HCT116 (cell line): ENCODE measurements around the gene TBRG4. TPM values are rescaled to one million over a fixed set of nuclear protein-coding genes. Genes with fewer than 3 reads are reported as not detected.

ENCODE experiments used
- ATAC-seq: fragments of 200-7000 bp; cut with Tn5 transposase; 2 replicates; pipeline ENCODE4 v1.9.1; 2020; ENCODE audit warnings: mild to moderate bottlenecking, moderate library complexity
- BruUV-seq: library from RNA; stranded (reverse); fragments of 400-500 nt; replicated peaks from 2 replicates; lab custom pipeline; 2021; lab: Mats Ljungman, UMichigan
- CTCF ChIA-PET: fragments of 300-600 bp; sonication (Branson Sonifier 250); formaldehyde crosslinking; loops from one replicate; lab custom pipeline; 2021; ENCODE audit warnings: antibody characterized with exemption; lab: Charles Lee
- POLR2A ChIA-PET: fragments of 300-600, 350-600 bp; sonication (Branson Sonifier 250); formaldehyde crosslinking; loops from one replicate; lab custom pipeline; 2021; ENCODE audit warnings: antibody characterized with exemption; lab: Charles Lee
- RAD21 ChIA-PET, 2 experiments: fragments of 300-600 bp; sonication (Branson Sonifier 250); formaldehyde crosslinking; loops; one replicate each; lab custom pipeline; 2023; ENCODE audit warnings: low total read pairs in 2 of 2; ENCODE audit not compliant: uncharacterized antibody in 2 of 2, unreplicated experiment in 2 of 2, low non-redundant PET in 1 of 2; lab: Charles Lee
- DNase-seq: peaks from one replicate; pipeline ENCODE4 v3.0.0-alpha.2; 2010; ENCODE audit warnings: low read depth, low spot score
- H2AFZ ChIP-seq: fragments of 200-600 bp; shearing (Covaris generic), sonication (generic); 2 replicates; pipeline ENCODE4 v1.6.1; 2017; ENCODE audit warnings: low read depth, mixed run types, mixed read lengths, antibody characterized with exemption, low read length; ENCODE audit not compliant: poor library complexity, severe bottlenecking
- H3K27ac ChIP-seq: 2 replicates; pipeline ENCODE4 v1.5.1; 2012; ENCODE audit warnings: low read depth, low read length
- H3K27me3 ChIP-seq: fragments of 200-600 bp; sonication (generic); 2 replicates; pipeline ENCODE4 v1.6.1; 2016; ENCODE audit warnings: mixed run types, low read length, mixed read lengths; ENCODE audit not compliant: insufficient read depth
- H3K36me3 ChIP-seq, 2 experiments: fragments of 200-500 bp in 1 of 2; fragments of 200-600 bp in 1 of 2; sonication (Bioruptor generic) in 1 of 2; sonication (generic) in 1 of 2; 2 replicates each; pipeline versions ENCODE4 v1.5.1 to v1.6.1; 2014 to 2016; ENCODE audit warnings: low read length in 2 of 2, inconsistent platforms in 1 of 2, mixed read lengths in 1 of 2, mixed run types in 1 of 2; ENCODE audit not compliant: insufficient read depth in 2 of 2, control insufficient read depth in 1 of 2
- H3K4me1 ChIP-seq, 2 experiments: fragments of 200-600 bp in 1 of 2; sonication (generic) in 1 of 2; 2 replicates each; pipeline versions ENCODE4 v1.5.1 to v1.6.1; 2012 to 2017; ENCODE audit warnings: low read length in 2 of 2, inconsistent platforms in 1 of 2, mild to moderate bottlenecking in 1 of 2, mixed read lengths in 1 of 2, mixed run types in 1 of 2, moderate library complexity in 1 of 2; ENCODE audit not compliant: insufficient read depth in 2 of 2, control insufficient read depth in 1 of 2
- H3K4me2 ChIP-seq: fragments of 200-600 bp; sonication (generic); 2 replicates; pipeline ENCODE4 v1.6.1; 2017; ENCODE audit warnings: mixed run types, low read length, mixed read lengths
- H3K4me3 ChIP-seq, 2 experiments: fragments of 200-600 bp in 1 of 2; sonication (generic) in 1 of 2; replicated peaks in 1 of 2; 2 replicates each; pipeline ENCODE4 v1.5.1; 2011 to 2016; ENCODE audit warnings: low read length in 2 of 2, control low read depth in 1 of 2, low read depth in 1 of 2, mild to moderate bottlenecking in 1 of 2, mixed read lengths in 1 of 2, mixed run types in 1 of 2
- H3K79me2 ChIP-seq: fragments of 200-600 bp; sonication (generic); 2 replicates; pipeline ENCODE4 v1.6.1; 2017; ENCODE audit warnings: mild to moderate bottlenecking, mixed run types, low read length, moderate library complexity, mixed read lengths; ENCODE audit not compliant: insufficient read depth
- H3K9ac ChIP-seq: fragments of 200-600 bp; sonication (generic); 2 replicates; pipeline ENCODE4 v1.6.1; 2016; ENCODE audit warnings: low read length, mixed read lengths
- H3K9me2 ChIP-seq: fragments of 200-600 bp; sonication (generic), shearing (Covaris generic); 2 replicates; pipeline ENCODE4 v1.6.1; 2017; ENCODE audit warnings: mixed run types, mild to moderate bottlenecking, moderate library complexity; ENCODE audit not compliant: insufficient read depth
- H3K9me3 ChIP-seq, 2 experiments: fragments of 200-500 bp in 1 of 2; fragments of 200-600 bp in 1 of 2; sonication (Bioruptor generic) in 1 of 2; sonication (generic) in 1 of 2; 2 replicates each; pipeline ENCODE4 v1.6.1; 2014 to 2017; ENCODE audit warnings: low read length in 2 of 2, mixed read lengths in 2 of 2, inconsistent platforms in 1 of 2, low read depth in 1 of 2, mild to moderate bottlenecking in 1 of 2, mixed run types in 1 of 2, moderate library complexity in 1 of 2; ENCODE audit not compliant: control insufficient read depth in 1 of 2, insufficient read depth in 1 of 2
- H4K20me1 ChIP-seq: fragments of 200-600 bp; sonication (generic), shearing (Covaris generic); 2 replicates; pipeline ENCODE4 v1.6.1; 2017; ENCODE audit warnings: mixed run types, mild to moderate bottlenecking, moderate library complexity; ENCODE audit not compliant: insufficient read depth
- ATF3 ChIP-seq: IDR thresholded peaks from 2 replicates; pipeline ENCODE4 v1.6.1; 2012
- CBX3 ChIP-seq: IDR thresholded peaks from 2 replicates; pipeline ENCODE4 v1.6.1; 2012; ENCODE audit warnings: low read depth
- CEBPB ChIP-seq: IDR thresholded peaks from 2 replicates; pipeline ENCODE4 v1.6.1; 2012; ENCODE audit warnings: low read depth
- EGR1 ChIP-seq: IDR thresholded peaks from 2 replicates; pipeline ENCODE4 v1.6.1; 2012; ENCODE audit warnings: low read depth
- EZH2 ChIP-seq: fragments of 200-600 bp; sonication (generic); IDR thresholded peaks from 2 replicates; pipeline ENCODE4 v1.6.1; 2017; ENCODE audit warnings: antibody characterized with exemption, mixed run types
- POLR2A ChIP-seq: IDR thresholded peaks from 2 replicates; pipeline ENCODE4 v1.7.0; 2011; ENCODE audit warnings: borderline replicate concordance; ENCODE audit not compliant: insufficient read depth, insufficient read length; ENCODE audit errors: extremely low read depth
- POLR2AphosphoS5 ChIP-seq: IDR thresholded peaks from 2 replicates; pipeline ENCODE4 v1.6.1; 2011; ENCODE audit warnings: mild to moderate bottlenecking, low read depth, low read length, moderate library complexity
- REST ChIP-seq: IDR thresholded peaks from 2 replicates; pipeline ENCODE4 v1.6.1; 2012; ENCODE audit warnings: low read depth
- SRF ChIP-seq: IDR thresholded peaks from 2 replicates; pipeline ENCODE4 v1.6.1; 2012; ENCODE audit warnings: low read depth
- TCF7L2 ChIP-seq: IDR thresholded peaks from 2 replicates; pipeline ENCODE4 v1.7.0; 2011; ENCODE audit warnings: borderline replicate concordance, inconsistent platforms; ENCODE audit not compliant: insufficient read depth, insufficient read length; ENCODE audit errors: extremely low read depth
- YY1 ChIP-seq: IDR thresholded peaks from 2 replicates; pipeline ENCODE4 v1.6.1; 2011; ENCODE audit warnings: low read length, low read depth, moderate library complexity, mild to moderate bottlenecking; ENCODE audit not compliant: insufficient replicate concordance; ENCODE audit errors: extremely low read depth
- ZNF274 ChIP-seq: fragments of 200-500 bp; sonication (Bioruptor generic); IDR thresholded peaks from 2 replicates; pipeline ENCODE4 v1.6.1; 2014; ENCODE audit warnings: mild to moderate bottlenecking, low read depth, low read length, inconsistent platforms
- intact Hi-C: fragments of 100-400 bp; cut with micrococcal nuclease; formaldehyde crosslinking; loops from 2 replicates; pipeline ENCODE4 v1.10.0; 2022
- total RNA-seq: library from RNA; stranded (reverse); gene quantifications from one replicate; pipeline ENCODE4 v1.2.1, GENCODE V29; 2021; ENCODE audit not compliant: unreplicated experiment
- TF ChIP-seq, protein P1 (sequence below), 3 experiments: fragments of 200-600 bp in 1 of 3; sonication (generic) in 1 of 3; IDR thresholded peaks in 2 of 3; conservative IDR thresholded peaks in 1 of 3; 2 replicates each; pipeline ENCODE4 v1.5.1; 2012 to 2017; ENCODE audit warnings: low read depth in 2 of 3, low read length in 2 of 3, antibody characterized with exemption in 1 of 3, borderline replicate concordance in 1 of 3, control low read depth in 1 of 3, mild to moderate bottlenecking in 1 of 3, mixed read lengths in 1 of 3, mixed run types in 1 of 3, moderate library complexity in 1 of 3; ENCODE audit not compliant: insufficient read depth in 1 of 3
- TF ChIP-seq, protein P2 (sequence below): IDR thresholded peaks from 2 replicates; pipeline ENCODE4 v1.6.1; 2012

Gene TBRG4
- total RNA-seq, 1 experiment from 2014 or later, result 136 TPM

- Histone ChIP-seq H2AFZ (no peak overlapping the region), H3K9me3 (no peaks in the 10 kb centered on the region), H3K4me2 (no peak overlapping the region), H3K9me2 (no peaks in the 10 kb centered on the region), H4K20me1 (no peaks in the 10 kb centered on the region), H3K36me3 (no peaks in the 10 kb centered on the region), H3K27ac (no peak overlapping the region), H3K4me1 (no peaks in the 10 kb centered on the region), H3K27me3 (no peaks in the 10 kb centered on the region), H3K79me2 (no peaks in the 10 kb centered on the region), H3K4me3 (no peak overlapping the region), H3K9ac (no peak overlapping the region)
- ATAC-seq, result no peak
- ChIA-PET POLR2A (no interaction called here), CTCF (interaction anchor here (1.8 kb wide), 1 partner anchor 10 kb away, joined by 5 read pairs; no protein-coding TSS in a partner anchor), RAD21 (no interaction called here)
- TF ChIP-seq EZH2, result no peak
- TF ChIP-seq ZNF274, result no peak
- no peak for DNase-seq
- intact Hi-C loops, result no loop called here
- no TSS peak for BruUV-seq
Observed at GRCh38 chr7:45126201-45126600, 14.7 kb upstream of the TBRG4 start.

DNA sequence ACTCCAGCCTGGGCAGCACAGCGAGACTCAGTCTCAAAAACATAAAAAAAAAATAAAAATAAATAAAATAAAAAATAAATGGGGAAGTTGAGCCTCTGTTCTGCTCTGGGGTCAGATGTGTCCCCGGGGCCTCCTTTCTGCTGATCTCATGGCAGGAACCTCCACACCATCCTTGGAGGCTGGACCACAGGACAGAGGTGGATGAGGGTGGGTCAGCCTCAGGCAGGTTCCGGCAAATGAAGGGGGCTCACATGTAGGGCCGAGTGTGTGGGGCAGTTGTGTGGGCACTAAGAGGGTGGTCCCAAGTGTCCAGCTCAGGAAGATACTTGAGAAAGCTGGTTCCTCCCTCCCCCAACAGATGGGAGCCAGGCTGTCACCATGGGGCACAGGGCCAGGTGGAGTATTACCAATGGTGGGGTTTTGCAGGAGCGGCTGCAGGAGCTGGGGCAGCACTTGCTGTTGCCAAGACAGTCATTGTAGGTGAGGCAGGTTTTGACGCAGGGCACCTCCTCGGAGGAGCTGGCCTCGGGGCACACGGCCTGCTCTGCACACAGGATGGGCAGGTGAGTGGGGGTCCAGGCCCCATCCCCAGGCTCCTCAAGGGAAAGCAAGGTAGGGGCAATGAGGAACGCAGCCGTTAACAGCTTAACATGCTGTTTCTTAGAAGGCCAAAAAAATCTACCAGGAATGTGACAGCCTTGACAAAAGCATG, 13.9 kb upstream of the TBRG4 start:
- Histone ChIP-seq H4K20me1 (no peaks in the 10 kb centered on the region), H3K4me2 (no peak overlapping the region), H3K4me1 (no peaks in the 10 kb centered on the region), H3K9me2 (no peaks in the 10 kb centered on the region), H3K79me2 (no peaks in the 10 kb centered on the region), H3K9me3 (no peaks in the 10 kb centered on the region), H3K36me3 (no peaks in the 10 kb centered on the region), H3K27ac (no peak overlapping the region), H2AFZ (no peak overlapping the region), H3K27me3 (no peaks in the 10 kb centered on the region), H3K9ac (no peak overlapping the region), H3K4me3 (no peak overlapping the region)
- ATAC-seq, result no peak
- RAD21 ChIA-PET, result no interaction called here
- CTCF ChIA-PET, result interaction anchor here (1.8 kb wide), 1 partner anchor 11 kb away, joined by 5 read pairs; no protein-coding TSS in a partner anchor
- BruUV-seq, result no TSS peak
- POLR2A ChIA-PET, result no interaction called here
- intact Hi-C loops, result no loop called here
- DNase-seq, result no peak
- TF ChIP-seq SRF (no peak), POLR2AphosphoS5 (no peak), POLR2A (no peak), CBX3 (no peak), ATF3 (no peak), ZNF274 (no peak), EGR1 (no peak), CEBPB (no peak), TCF7L2 (no peak), YY1 (no peak), REST (no peak)
- TF ChIP-seq, protein P1, sequence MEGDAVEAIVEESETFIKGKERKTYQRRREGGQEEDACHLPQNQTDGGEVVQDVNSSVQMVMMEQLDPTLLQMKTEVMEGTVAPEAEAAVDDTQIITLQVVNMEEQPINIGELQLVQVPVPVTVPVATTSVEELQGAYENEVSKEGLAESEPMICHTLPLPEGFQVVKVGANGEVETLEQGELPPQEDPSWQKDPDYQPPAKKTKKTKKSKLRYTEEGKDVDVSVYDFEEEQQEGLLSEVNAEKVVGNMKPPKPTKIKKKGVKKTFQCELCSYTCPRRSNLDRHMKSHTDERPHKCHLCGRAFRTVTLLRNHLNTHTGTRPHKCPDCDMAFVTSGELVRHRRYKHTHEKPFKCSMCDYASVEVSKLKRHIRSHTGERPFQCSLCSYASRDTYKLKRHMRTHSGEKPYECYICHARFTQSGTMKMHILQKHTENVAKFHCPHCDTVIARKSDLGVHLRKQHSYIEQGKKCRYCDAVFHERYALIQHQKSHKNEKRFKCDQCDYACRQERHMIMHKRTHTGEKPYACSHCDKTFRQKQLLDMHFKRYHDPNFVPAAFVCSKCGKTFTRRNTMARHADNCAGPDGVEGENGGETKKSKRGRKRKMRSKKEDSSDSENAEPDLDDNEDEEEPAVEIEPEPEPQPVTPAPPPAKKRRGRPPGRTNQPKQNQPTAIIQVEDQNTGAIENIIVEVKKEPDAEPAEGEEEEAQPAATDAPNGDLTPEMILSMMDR (IDR thresholded peaks at IDR 0.05 in 2 of 3, conservative IDR thresholded peaks at IDR 0.05 in 1 of 3; ENCODE audit: borderline replicate concordance in 1 of 3, insufficient read depth in 1 of 3, low read depth in 2 of 3, low read length in 2 of 3), result no peak
- TF ChIP-seq, protein P2, sequence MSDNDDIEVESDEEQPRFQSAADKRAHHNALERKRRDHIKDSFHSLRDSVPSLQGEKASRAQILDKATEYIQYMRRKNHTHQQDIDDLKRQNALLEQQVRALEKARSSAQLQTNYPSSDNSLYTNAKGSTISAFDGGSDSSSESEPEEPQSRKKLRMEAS, result no peak
